ENCODE measurements around the gene SLC7A1.

Gene SLC7A1

GRCh38 chr13:29543230-29544215 lies 52.0 kb downstream of the SLC7A1 start:
- no peak overlapping the region for H3K27ac ChIP-seq (ENCODE audit: insufficient read depth, low read length, poor library complexity, severe bottlenecking)
- no peaks in the 10 kb centered on the region for H3K4me1 ChIP-seq (ENCODE audit: control insufficient read depth, insufficient read depth, low read length, poor library complexity, severe bottlenecking)
- no peaks in the 10 kb centered on the region for H3K27me3 ChIP-seq (replicated peaks; ENCODE audit: control insufficient read depth, insufficient read depth, low read length, poor library complexity, severe bottlenecking)
- H3K9me3 ChIP-seq (ENCODE audit: control insufficient read depth, low read length), result no peaks in the 10 kb centered on the region
- no peak for DNase-seq
- peaks cover 9% of the 10 kb centered on the region for H3K36me3 ChIP-seq (ENCODE audit: control insufficient read depth, insufficient read depth, low read length)
- no peak overlapping the region for H3K4me3 ChIP-seq (ENCODE audit: insufficient read depth, low read depth, low read length, poor library complexity, severe bottlenecking)

- no peak for DNase-seq
- Histone ChIP-seq H3K27me3 (replicated peaks; ENCODE audit: control insufficient read depth, insufficient read depth, low read length, poor library complexity, severe bottlenecking) (no peaks in the 10 kb centered on the region), H3K4me3 (ENCODE audit: insufficient read depth, low read depth, low read length, poor library complexity, severe bottlenecking) (no peak overlapping the region), H3K27ac (ENCODE audit: insufficient read depth, low read length, poor library complexity, severe bottlenecking) (no peak overlapping the region), H3K4me1 (ENCODE audit: control insufficient read depth, insufficient read depth, low read length, poor library complexity, severe bottlenecking) (no peaks in the 10 kb centered on the region), H3K36me3 (ENCODE audit: control insufficient read depth, insufficient read depth, low read length) (peaks cover 6% of the 10 kb centered on the region), H3K9me3 (ENCODE audit: control insufficient read depth, low read length) (no peaks in the 10 kb centered on the region)
These were observed 53.1 kb downstream of the SLC7A1 start for GRCh38 chr13:29542381-29542780.

- H3K36me3 ChIP-seq (ENCODE audit: control insufficient read depth, insufficient read depth, low read length), result peaks cover 6% of the 10 kb centered on the region
- no peak overlapping the region for H3K27ac ChIP-seq (ENCODE audit: insufficient read depth, low read length, poor library complexity, severe bottlenecking)
- DNase-seq, result no peak
- no peak overlapping the region for H3K4me3 ChIP-seq (ENCODE audit: insufficient read depth, low read depth, low read length, poor library complexity, severe bottlenecking)
- H3K27me3 ChIP-seq (replicated peaks; ENCODE audit: control insufficient read depth, insufficient read depth, low read length, poor library complexity, severe bottlenecking), result no peaks in the 10 kb centered on the region
- H3K4me1 ChIP-seq (ENCODE audit: control insufficient read depth, insufficient read depth, low read length, poor library complexity, severe bottlenecking), result no peaks in the 10 kb centered on the region
- no peaks in the 10 kb centered on the region for H3K9me3 ChIP-seq (ENCODE audit: control insufficient read depth, low read length)
These were observed 54.1 kb downstream of the SLC7A1 start for GRCh38 chr13:29541400-29541799.

- Histone ChIP-seq H3K27ac (ENCODE audit: insufficient read depth, low read length, poor library complexity, severe bottlenecking) (no peak overlapping the region), H3K4me3 (ENCODE audit: insufficient read depth, low read depth, low read length, poor library complexity, severe bottlenecking) (no peak overlapping the region), H3K4me1 (ENCODE audit: control insufficient read depth, insufficient read depth, low read length, poor library complexity, severe bottlenecking) (no peaks in the 10 kb centered on the region), H3K27me3 (replicated peaks; ENCODE audit: control insufficient read depth, insufficient read depth, low read length, poor library complexity, severe bottlenecking) (no peaks in the 10 kb centered on the region), H3K36me3 (ENCODE audit: control insufficient read depth, insufficient read depth, low read length) (peaks cover 8% of the 10 kb centered on the region), H3K9me3 (ENCODE audit: control insufficient read depth, low read length) (no peaks in the 10 kb centered on the region)
- DNase-seq, result no peak
These were observed 54.7 kb downstream of the SLC7A1 start for GRCh38 chr13:29540799-29541198.

GRCh38 chr13:29540334-29540733 lies 55.2 kb downstream of the SLC7A1 start:
- no peaks in the 10 kb centered on the region for H3K4me1 ChIP-seq (ENCODE audit: control insufficient read depth, insufficient read depth, low read length, poor library complexity, severe bottlenecking)
- no peak for DNase-seq
- peaks cover 10% of the 10 kb centered on the region for H3K36me3 ChIP-seq (ENCODE audit: control insufficient read depth, insufficient read depth, low read length)
- H3K9me3 ChIP-seq (ENCODE audit: control insufficient read depth, low read length), result no peaks in the 10 kb centered on the region
- H3K27me3 ChIP-seq (replicated peaks; ENCODE audit: control insufficient read depth, insufficient read depth, low read length, poor library complexity, severe bottlenecking), result no peaks in the 10 kb centered on the region
- H3K27ac ChIP-seq (ENCODE audit: insufficient read depth, low read length, poor library complexity, severe bottlenecking), result no peak overlapping the region
- H3K4me3 ChIP-seq (ENCODE audit: insufficient read depth, low read depth, low read length, poor library complexity, severe bottlenecking), result no peak overlapping the region

GRCh38 chr13:29539856-29540255 lies 55.6 kb downstream of the SLC7A1 start:
- Histone ChIP-seq H3K36me3 (ENCODE audit: control insufficient read depth, insufficient read depth, low read length) (peaks cover 8% of the 10 kb centered on the region), H3K4me3 (ENCODE audit: insufficient read depth, low read depth, low read length, poor library complexity, severe bottlenecking) (no peak overlapping the region), H3K4me1 (ENCODE audit: control insufficient read depth, insufficient read depth, low read length, poor library complexity, severe bottlenecking) (no peaks in the 10 kb centered on the region), H3K27me3 (replicated peaks; ENCODE audit: control insufficient read depth, insufficient read depth, low read length, poor library complexity, severe bottlenecking) (no peaks in the 10 kb centered on the region), H3K9me3 (ENCODE audit: control insufficient read depth, low read length) (no peaks in the 10 kb centered on the region), H3K27ac (ENCODE audit: insufficient read depth, low read length, poor library complexity, severe bottlenecking) (no peak overlapping the region)
- DNase-seq, result no peak

- H3K36me3 ChIP-seq (ENCODE audit: control insufficient read depth, insufficient read depth, low read length), result peaks cover 10% of the 10 kb centered on the region
These were observed 56.8 kb downstream of the SLC7A1 start for GRCh38 chr13:29538652-29539040.

GRCh38 chr13:29537736-29538651 lies 57.5 kb downstream of the SLC7A1 start:
- H3K36me3 ChIP-seq (ENCODE audit: control insufficient read depth, insufficient read depth, low read length), result peaks cover 16% of the 10 kb centered on the region
- H3K9me3 ChIP-seq (ENCODE audit: control insufficient read depth, low read length), result no peaks in the 10 kb centered on the region
- no peak for DNase-seq
- no peaks in the 10 kb centered on the region for H3K4me1 ChIP-seq (ENCODE audit: control insufficient read depth, insufficient read depth, low read length, poor library complexity, severe bottlenecking)
- H3K27ac ChIP-seq (ENCODE audit: insufficient read depth, low read length, poor library complexity, severe bottlenecking), result no peak overlapping the region
- H3K27me3 ChIP-seq (replicated peaks; ENCODE audit: control insufficient read depth, insufficient read depth, low read length, poor library complexity, severe bottlenecking), result no peaks in the 10 kb centered on the region
- H3K4me3 ChIP-seq (ENCODE audit: insufficient read depth, low read depth, low read length, poor library complexity, severe bottlenecking), result no peak overlapping the region

More at GRCh38 chr13:29538652-29539040, 56.8 kb downstream of the SLC7A1 start:
- Histone ChIP-seq H3K4me1 (ENCODE audit: control insufficient read depth, insufficient read depth, low read length, poor library complexity, severe bottlenecking) (no peaks in the 10 kb centered on the region), H3K4me3 (ENCODE audit: insufficient read depth, low read depth, low read length, poor library complexity, severe bottlenecking) (no peak overlapping the region), H3K9me3 (ENCODE audit: control insufficient read depth, low read length) (no peaks in the 10 kb centered on the region), H3K27me3 (replicated peaks; ENCODE audit: control insufficient read depth, insufficient read depth, low read length, poor library complexity, severe bottlenecking) (no peaks in the 10 kb centered on the region), H3K27ac (ENCODE audit: insufficient read depth, low read length, poor library complexity, severe bottlenecking) (no peak overlapping the region)
- DNase-seq, result no peak

GRCh38 chr13:29536853-29537252 lies 58.6 kb downstream of the SLC7A1 start:
- Histone ChIP-seq H3K4me1 (ENCODE audit: control insufficient read depth, insufficient read depth, low read length, poor library complexity, severe bottlenecking) (no peaks in the 10 kb centered on the region), H3K9me3 (ENCODE audit: control insufficient read depth, low read length) (no peaks in the 10 kb centered on the region), H3K36me3 (ENCODE audit: control insufficient read depth, insufficient read depth, low read length) (peaks cover 28% of the 10 kb centered on the region), H3K27me3 (replicated peaks; ENCODE audit: control insufficient read depth, insufficient read depth, low read length, poor library complexity, severe bottlenecking) (no peaks in the 10 kb centered on the region), H3K4me3 (ENCODE audit: insufficient read depth, low read depth, low read length, poor library complexity, severe bottlenecking) (no peak overlapping the region), H3K27ac (ENCODE audit: insufficient read depth, low read length, poor library complexity, severe bottlenecking) (no peak overlapping the region)
- DNase-seq, result no peak

Data from effector memory CD4-positive, alpha-beta T cell (primary cell).